ENCODE results near the gene GMPR.
"Not testable (repeated sequence)": the region's sequence is repeated elsewhere in the genome, so short reads cannot be mapped to it uniquely, and the experiment has no call there.

Gene GMPR

GRCh38 chr6:16226117-16227047 is 12.0 kb upstream of the GMPR start:
- not testable (repeated sequence) for DNase-seq

- no peak for DNase-seq
Observed at GRCh38 chr6:16227048-16227562, 11.3 kb upstream of the GMPR start.

- no peak for DNase-seq
Observed at GRCh38 chr6:16227605-16228004, 10.8 kb upstream of the GMPR start.

- DNase-seq: no peak
Observed at GRCh38 chr6:16228043-16228442, 10.3 kb upstream of the GMPR start.

- DNase-seq: no peak
Observed at GRCh38 chr6:16228709-16229665, 9.4 kb upstream of the GMPR start.

GRCh38 chr6:16229700-16230099 is 8.7 kb upstream of the GMPR start:
- DNase-seq: no peak

- no peak for DNase-seq
Observed at GRCh38 chr6:16230953-16231352, 7.4 kb upstream of the GMPR start.

- no peak for DNase-seq
Observed at GRCh38 chr6:16232086-16232485, 6.3 kb upstream of the GMPR start.

- DNase-seq: no peak
Observed at GRCh38 chr6:16236009-16236501, 2.3 kb upstream of the GMPR start.

- DNase-seq: no peak
Observed at GRCh38 chr6:16236631-16237199, 1.7 kb upstream of the GMPR start.

- DNase-seq: no peak
Observed at GRCh38 chr6:16237242-16237641, 1.1 kb upstream of the GMPR start.

GRCh38 chr6:16238963-16239797 is 793 bp downstream of the GMPR start:
- DNase-seq: no peak

GRCh38 chr6:16239798-16240123 is 1.4 kb downstream of the GMPR start:
- no peak for DNase-seq

- no peak for DNase-seq
Observed at GRCh38 chr6:16240589-16241320, 2.4 kb downstream of the GMPR start.

- DNase-seq: no peak
Observed at GRCh38 chr6:16241321-16241689, 2.9 kb downstream of the GMPR start.

GRCh38 chr6:16243055-16243454 is 4.7 kb downstream of the GMPR start:
- no peak for DNase-seq

- DNase-seq: no peak
Observed at GRCh38 chr6:16243664-16244063, 5.3 kb downstream of the GMPR start.

- DNase-seq: no peak
Observed at GRCh38 chr6:16244446-16244845, 6.1 kb downstream of the GMPR start.

- no peak for DNase-seq
Observed at GRCh38 chr6:16244869-16245451, 6.6 kb downstream of the GMPR start.

GRCh38 chr6:16248271-16248853 is 10.0 kb downstream of the GMPR start:
- no peak for DNase-seq

- no peak for DNase-seq
Observed at GRCh38 chr6:16249971-16250370, 11.6 kb downstream of the GMPR start.
